NCI-H1694 (cell line): ENCODE data around the gene EMC7.
"Not testable (repeated sequence)": the region's sequence is repeated elsewhere in the genome, so short reads cannot be mapped to it uniquely, and the experiment has no call there.

Source experiments
- DNase-seq: peaks from one replicate; lab custom pipeline; 2025; lab: John Stamatoyannopoulos, UW

Gene EMC7

DNA sequence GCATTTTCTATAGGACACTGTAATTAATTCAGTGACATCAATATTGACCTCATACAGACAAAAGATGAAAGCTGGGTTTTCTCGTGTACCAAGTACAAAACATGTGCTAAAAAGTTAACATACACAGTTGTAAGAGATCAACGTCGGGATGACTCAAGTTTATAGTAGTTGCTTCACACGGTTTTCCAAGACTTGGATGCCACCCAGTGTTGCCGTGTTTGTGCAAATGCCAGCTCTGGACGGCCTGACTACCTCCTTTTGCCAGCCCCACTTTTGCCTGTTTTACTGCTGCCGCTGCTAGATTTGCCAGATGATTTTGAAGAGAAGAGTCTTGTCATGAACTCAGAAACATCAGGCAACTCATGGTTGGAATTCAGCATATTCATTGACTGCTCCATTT lies 17.6 kb downstream of the EMC7 start:
- no peak for DNase-seq

DNA sequence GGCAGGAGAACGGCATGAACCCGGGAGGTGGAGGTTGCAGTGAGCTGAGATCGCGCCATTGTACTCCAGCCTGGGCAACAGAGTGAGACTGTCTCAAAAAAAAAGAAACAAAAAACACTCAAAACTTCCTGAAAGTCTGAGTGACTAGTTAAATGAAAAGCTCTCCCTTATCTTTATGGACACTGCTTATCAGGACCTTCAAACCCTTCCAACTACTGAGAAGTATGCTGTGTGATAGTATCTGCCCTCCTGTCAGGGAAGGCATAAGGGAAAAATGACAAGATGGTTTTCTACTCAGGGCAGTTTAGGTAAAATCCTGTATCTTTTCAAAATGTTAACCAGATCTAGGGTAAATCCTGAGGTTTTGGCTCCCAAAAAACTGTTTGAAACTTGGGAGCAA lies 21.8 kb downstream of the EMC7 start:
- DNase-seq = no peak

- no peak for DNase-seq
Observed at GRCh38 chr15:34078900-34079299, 22.8 kb downstream of the EMC7 start.

GRCh38 chr15:34076785-34077184 lies 24.9 kb downstream of the EMC7 start:
- DNase-seq = no peak

DNA sequence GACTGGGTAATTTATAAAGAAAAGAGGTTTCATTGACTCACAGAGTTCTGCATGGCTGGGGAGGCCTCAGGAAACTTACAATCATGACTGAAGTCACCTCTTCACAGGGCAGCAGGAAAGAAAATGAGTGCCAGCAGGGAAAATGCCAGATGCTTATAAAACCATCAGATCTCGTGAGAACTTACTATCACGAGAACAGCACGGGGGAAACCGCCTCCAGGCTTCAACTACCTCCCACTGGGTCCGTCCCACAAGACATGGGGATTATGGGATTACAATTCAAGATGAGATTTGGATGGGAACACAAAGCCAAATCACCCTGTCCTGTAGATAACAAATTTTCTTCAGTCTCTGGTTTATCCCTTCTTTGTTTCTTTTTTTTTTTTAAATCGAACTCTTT lies 31.7 kb downstream of the EMC7 start:
- DNase-seq = no peak

- DNase-seq = no peak
Observed at GRCh38 chr15:34065941-34066340, 35.7 kb downstream of the EMC7 start.

- DNase-seq = no peak
Observed at GRCh38 chr15:34065261-34065660, 36.4 kb downstream of the EMC7 start.

DNA sequence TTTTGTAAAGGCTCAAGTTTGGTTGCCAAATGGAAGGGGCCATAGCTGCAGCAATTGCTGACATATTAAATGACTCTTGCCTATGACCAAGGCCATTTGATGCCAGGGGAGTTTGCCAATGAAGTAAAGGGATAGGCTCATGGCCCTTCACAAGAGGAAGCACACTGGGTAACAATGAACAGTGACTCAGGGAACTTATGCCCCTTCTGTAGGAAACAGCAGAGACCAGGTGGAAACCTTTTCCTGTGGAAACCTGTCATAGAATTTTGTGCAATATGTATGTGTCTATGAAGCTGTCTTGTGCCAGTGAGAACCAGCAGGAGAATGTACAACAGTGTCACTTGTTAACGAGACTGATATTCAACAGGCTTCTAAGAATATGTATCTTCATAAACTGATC lies 37.2 kb downstream of the EMC7 start:
- DNase-seq = no peak

DNA sequence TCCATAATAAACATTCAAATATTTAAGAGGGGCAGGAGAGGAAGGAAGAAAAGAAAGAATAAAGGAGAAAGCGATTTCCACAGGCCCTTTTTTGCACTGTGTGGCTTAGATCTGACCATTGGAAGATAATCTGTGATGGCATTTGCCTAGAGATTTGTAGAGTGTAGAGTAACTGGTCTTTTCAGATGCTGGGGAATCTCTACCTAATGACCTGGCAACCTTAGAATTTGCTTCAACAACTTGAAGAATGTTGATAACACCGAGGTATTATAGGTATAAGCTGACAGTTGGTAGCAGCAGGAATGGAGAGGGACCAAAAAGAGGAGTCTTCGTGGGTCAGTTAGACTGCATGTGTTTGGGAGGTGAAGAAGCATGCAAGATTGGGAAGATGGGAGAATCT lies 41.7 kb downstream of the EMC7 start:
- no peak for DNase-seq

DNA sequence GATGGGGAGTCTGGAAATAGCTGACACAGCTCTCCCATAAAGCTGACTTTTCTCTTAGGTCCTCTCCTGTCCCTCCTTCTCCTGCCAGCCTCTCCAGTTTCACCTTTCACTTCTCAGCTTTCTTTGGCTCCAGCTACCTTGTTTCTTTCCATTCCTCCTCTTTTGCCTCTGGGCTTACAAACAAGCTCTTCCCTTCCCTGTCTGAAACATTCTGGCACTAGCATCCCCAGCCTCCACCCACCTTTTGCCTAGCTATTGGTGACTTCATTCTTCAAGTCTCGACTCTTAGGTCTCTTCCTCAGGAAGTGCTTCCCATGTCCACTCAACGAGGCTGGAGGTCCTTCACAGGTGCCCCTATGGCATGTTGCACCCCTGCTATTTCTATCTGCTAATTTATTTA lies 42.2 kb downstream of the EMC7 start:
- no peak for DNase-seq

DNA sequence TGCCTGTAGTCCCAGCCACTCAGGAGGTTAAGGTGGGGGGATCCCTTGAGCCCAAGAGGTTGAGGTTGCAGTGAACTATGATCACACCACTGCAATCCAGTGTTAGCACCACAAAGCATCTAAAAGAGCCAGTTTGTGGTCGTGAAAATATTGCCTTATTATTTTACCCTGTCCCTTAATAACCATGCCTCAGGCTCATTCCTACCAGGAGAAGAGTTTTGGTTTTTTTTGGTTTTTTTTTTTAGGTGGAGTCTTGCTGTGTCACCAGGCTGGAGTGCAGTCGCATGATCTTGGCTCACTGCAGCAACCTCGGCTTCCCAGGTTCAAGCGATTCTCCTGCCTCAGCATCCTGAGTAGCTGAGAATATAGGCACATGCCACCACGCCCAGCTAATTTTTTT lies 44.8 kb downstream of the EMC7 start:
- DNase-seq = no peak

- no peak for DNase-seq
Observed at GRCh38 chr15:34055868-34056595, 45.6 kb downstream of the EMC7 start.

DNA sequence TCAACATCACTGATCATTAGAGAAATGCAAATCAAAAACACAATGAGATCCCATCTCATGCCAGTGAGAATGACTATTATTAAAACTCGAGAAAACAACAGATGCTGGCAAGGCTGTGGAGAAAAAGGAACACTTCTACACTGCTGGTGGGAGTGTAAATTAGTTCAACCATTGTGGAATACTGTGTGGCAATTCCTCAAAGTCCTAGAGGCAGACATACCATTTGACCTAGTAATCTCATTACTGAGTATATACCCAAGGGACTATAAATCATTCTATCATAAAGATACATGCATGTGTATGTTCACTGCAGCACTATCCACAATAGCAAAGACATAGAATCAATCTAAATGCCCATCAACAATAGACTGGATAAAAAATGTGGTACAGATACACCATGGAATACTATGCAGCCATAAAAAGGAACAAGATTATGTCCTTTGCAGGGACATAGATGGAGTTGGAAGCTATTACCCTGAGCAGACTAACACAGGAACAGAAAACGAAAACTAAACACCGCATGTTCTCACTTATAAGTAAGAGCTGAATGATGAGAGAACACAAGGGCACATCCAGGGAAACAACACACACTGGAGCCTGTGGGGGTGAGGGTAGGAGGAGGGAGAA lies 47.5 kb downstream of the EMC7 start:
- DNase-seq = no peak

DNA sequence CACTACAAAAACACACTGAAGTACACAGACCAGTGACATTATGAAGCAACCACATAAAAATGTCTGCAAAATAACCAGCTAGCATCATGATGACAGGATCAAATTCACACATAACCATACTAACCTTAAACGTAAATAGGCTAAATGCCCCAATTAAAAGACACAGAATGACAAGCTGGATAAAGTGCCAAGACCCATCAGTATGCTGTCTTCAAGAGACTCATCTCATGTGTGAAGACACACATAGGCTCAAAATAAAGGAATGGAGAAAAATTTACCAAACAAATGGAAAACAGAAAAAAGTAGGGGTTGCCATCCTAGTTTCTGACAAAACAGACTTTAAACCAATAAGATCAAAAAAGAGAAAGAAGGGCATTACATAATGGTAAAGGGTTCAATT lies 51.3 kb downstream of the EMC7 start:
- DNase-seq = not testable (repeated sequence)

GRCh38 chr15:34049112-34049511 lies 52.5 kb downstream of the EMC7 start:
- DNase-seq = no peak

DNA sequence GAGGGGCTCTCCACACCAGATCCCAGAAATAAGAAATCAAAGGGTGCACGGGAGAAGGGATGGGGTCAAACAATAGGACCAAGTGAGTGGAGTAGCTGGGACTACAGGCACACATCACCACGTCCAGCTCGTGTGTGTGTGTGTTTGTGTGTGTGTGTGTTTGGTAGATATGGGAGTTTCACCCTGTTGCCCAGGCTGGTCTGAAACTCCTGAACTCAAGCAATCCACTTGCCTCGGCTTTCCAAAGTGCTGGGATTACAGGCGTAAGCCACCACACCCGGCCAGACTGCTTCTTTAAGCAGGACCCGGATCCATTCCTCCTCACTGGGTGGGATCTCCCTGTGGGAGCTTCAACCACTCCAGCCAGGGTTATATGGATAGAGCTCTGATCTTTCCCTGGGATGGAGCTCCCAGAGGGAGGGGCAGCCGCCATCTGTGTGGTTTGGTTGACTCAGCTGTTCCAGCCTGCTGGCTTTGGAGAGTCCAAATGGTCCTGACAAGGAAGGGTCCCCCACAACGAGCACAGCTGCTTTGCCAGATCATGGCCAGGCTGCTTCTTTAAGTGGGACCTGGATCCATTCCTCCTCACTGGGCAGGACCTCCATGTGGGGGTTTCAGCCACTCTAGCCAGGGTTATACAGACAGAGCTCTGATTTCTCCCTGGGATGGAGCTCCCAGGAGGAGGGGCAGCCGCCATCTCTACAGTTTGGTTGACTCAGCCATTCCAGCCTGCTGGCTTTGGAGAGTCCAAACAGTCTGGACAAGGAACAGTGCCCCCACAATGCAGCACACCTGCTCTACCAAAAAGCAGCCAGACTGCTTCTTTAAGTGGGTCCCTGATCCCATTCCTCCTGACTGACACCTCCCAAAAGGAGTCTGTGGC lies 53.5 kb downstream of the EMC7 start:
- DNase-seq = no peak

DNA sequence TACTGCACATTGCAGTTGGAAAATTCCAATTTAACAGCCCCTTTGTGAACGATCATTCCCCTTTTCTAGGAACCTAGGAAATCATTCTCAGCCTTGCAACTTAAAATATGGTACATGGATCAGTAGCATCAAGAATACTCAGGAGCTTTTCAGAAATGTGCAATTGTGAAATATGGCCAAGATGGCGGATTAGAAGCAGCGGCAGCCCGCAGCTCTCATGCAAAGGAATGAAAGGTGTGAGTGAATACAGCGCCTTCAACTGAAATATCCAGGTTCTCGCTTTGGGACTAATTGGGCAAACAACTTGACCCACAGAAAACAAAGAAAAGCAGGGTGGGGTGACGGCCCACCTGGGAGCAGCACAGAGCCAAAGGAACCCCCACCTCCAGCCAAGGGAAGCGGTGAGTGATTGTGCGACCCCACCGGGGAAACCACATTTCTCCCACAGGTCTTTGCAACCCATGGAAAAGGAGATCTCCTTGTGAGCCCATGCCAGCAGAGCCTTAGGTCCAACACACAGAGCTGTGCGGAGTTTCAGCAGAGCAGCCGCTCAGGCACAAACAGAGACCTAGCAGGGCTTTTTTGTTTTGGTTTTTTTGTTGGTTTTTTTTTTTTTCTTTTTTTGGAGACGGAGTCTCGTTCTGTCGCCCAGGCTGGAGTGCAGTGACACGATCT lies 55.1 kb downstream of the EMC7 start:
- DNase-seq = no peak

- no peak for DNase-seq
Observed at GRCh38 chr15:34043813-34044212, 57.8 kb downstream of the EMC7 start.

DNA sequence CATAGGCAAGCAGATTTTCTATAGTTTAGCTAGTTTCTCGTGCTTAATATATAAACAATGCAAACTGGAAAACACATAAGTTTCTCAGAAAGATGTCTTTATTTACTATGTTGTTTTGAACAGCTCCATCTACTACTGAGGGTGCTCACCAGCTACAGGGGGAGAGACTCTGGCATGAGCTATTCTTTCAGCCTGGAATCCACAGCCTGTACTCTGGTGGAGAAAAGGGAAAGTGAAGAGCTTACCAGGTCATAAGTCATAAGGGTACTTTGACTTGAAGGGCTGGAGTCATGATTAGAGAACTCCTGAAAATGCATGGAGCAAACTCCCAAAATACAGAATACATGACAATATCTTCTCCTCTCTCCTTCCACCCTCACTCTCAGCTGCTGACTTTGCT lies 58.3 kb downstream of the EMC7 start:
- DNase-seq = no peak

DNA sequence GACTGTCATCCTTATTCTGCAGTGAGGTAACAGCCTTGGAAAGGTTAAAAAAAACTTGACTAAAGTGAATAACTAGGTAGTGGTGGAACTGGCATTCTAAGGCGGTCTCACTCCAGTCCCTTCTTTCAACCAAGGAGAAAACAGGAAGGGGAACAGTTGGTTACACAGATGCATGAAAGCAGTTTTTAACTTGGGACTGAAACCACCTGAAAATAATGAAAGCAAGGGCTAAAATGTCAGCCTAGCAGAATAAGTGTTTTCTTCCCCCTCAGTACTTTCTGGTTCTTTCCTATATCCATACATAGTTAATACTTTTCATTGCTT lies 61.9 kb downstream of the EMC7 start:
- no peak for DNase-seq

GRCh38 chr15:34038871-34039789 lies 62.5 kb downstream of the EMC7 start, which contains the start of gene AVEN:
TSS of gene AVEN (minus strand) at chr15:34039204. CDS start at chr15:34039046, 158 bp downstream.
- no peak for DNase-seq
